HCT116 (cell line): Measurements from ENCODE around the gene LTC4S. TPM values are rescaled to one million over a fixed set of nuclear protein-coding genes. Genes with fewer than 3 reads are reported as not detected.

Source experiments
- ATAC-seq: fragments of 200-7000 bp; cut with Tn5 transposase; 2 replicates; pipeline ENCODE4 v1.9.1; 2020; ENCODE audit warnings: mild to moderate bottlenecking, moderate library complexity
- BruUV-seq: library from RNA; stranded (reverse); fragments of 400-500 nt; replicated peaks from 2 replicates; lab custom pipeline; 2021; lab: Mats Ljungman, UMichigan
- CTCF ChIA-PET: fragments of 300-600 bp; sonication (Branson Sonifier 250); formaldehyde crosslinking; loops from one replicate; lab custom pipeline; 2021; ENCODE audit warnings: antibody characterized with exemption; lab: Charles Lee
- POLR2A ChIA-PET: fragments of 300-600, 350-600 bp; sonication (Branson Sonifier 250); formaldehyde crosslinking; loops from one replicate; lab custom pipeline; 2021; ENCODE audit warnings: antibody characterized with exemption; lab: Charles Lee
- RAD21 ChIA-PET, 2 experiments: fragments of 300-600 bp; sonication (Branson Sonifier 250); formaldehyde crosslinking; loops; one replicate each; lab custom pipeline; 2023; ENCODE audit warnings: low total read pairs in 2 of 2; ENCODE audit not compliant: uncharacterized antibody in 2 of 2, unreplicated experiment in 2 of 2, low non-redundant PET in 1 of 2; lab: Charles Lee
- DNase-seq: peaks from one replicate; pipeline ENCODE4 v3.0.0-alpha.2; 2010; ENCODE audit warnings: low read depth, low spot score
- H2AFZ ChIP-seq: fragments of 200-600 bp; shearing (Covaris generic), sonication (generic); 2 replicates; pipeline ENCODE4 v1.6.1; 2017; ENCODE audit warnings: low read depth, mixed run types, mixed read lengths, antibody characterized with exemption, low read length; ENCODE audit not compliant: poor library complexity, severe bottlenecking
- H3K27ac ChIP-seq: 2 replicates; pipeline ENCODE4 v1.5.1; 2012; ENCODE audit warnings: low read depth, low read length
- H3K27me3 ChIP-seq: fragments of 200-600 bp; sonication (generic); 2 replicates; pipeline ENCODE4 v1.6.1; 2016; ENCODE audit warnings: mixed run types, low read length, mixed read lengths; ENCODE audit not compliant: insufficient read depth
- H3K36me3 ChIP-seq, 2 experiments: fragments of 200-500 bp in 1 of 2; fragments of 200-600 bp in 1 of 2; sonication (Bioruptor generic) in 1 of 2; sonication (generic) in 1 of 2; 2 replicates each; pipeline versions ENCODE4 v1.5.1 to v1.6.1; 2014 to 2016; ENCODE audit warnings: low read length in 2 of 2, inconsistent platforms in 1 of 2, mixed read lengths in 1 of 2, mixed run types in 1 of 2; ENCODE audit not compliant: insufficient read depth in 2 of 2, control insufficient read depth in 1 of 2
- H3K4me1 ChIP-seq, 2 experiments: fragments of 200-600 bp in 1 of 2; sonication (generic) in 1 of 2; 2 replicates each; pipeline versions ENCODE4 v1.5.1 to v1.6.1; 2012 to 2017; ENCODE audit warnings: low read length in 2 of 2, inconsistent platforms in 1 of 2, mild to moderate bottlenecking in 1 of 2, mixed read lengths in 1 of 2, mixed run types in 1 of 2, moderate library complexity in 1 of 2; ENCODE audit not compliant: insufficient read depth in 2 of 2, control insufficient read depth in 1 of 2
- H3K4me2 ChIP-seq: fragments of 200-600 bp; sonication (generic); 2 replicates; pipeline ENCODE4 v1.6.1; 2017; ENCODE audit warnings: mixed run types, low read length, mixed read lengths
- H3K4me3 ChIP-seq, 2 experiments: fragments of 200-600 bp in 1 of 2; sonication (generic) in 1 of 2; replicated peaks in 1 of 2; 2 replicates each; pipeline ENCODE4 v1.5.1; 2011 to 2016; ENCODE audit warnings: low read length in 2 of 2, control low read depth in 1 of 2, low read depth in 1 of 2, mild to moderate bottlenecking in 1 of 2, mixed read lengths in 1 of 2, mixed run types in 1 of 2
- H3K79me2 ChIP-seq: fragments of 200-600 bp; sonication (generic); 2 replicates; pipeline ENCODE4 v1.6.1; 2017; ENCODE audit warnings: mild to moderate bottlenecking, mixed run types, low read length, moderate library complexity, mixed read lengths; ENCODE audit not compliant: insufficient read depth
- H3K9ac ChIP-seq: fragments of 200-600 bp; sonication (generic); 2 replicates; pipeline ENCODE4 v1.6.1; 2016; ENCODE audit warnings: low read length, mixed read lengths
- H3K9me2 ChIP-seq: fragments of 200-600 bp; sonication (generic), shearing (Covaris generic); 2 replicates; pipeline ENCODE4 v1.6.1; 2017; ENCODE audit warnings: mixed run types, mild to moderate bottlenecking, moderate library complexity; ENCODE audit not compliant: insufficient read depth
- H3K9me3 ChIP-seq, 2 experiments: fragments of 200-500 bp in 1 of 2; fragments of 200-600 bp in 1 of 2; sonication (Bioruptor generic) in 1 of 2; sonication (generic) in 1 of 2; 2 replicates each; pipeline ENCODE4 v1.6.1; 2014 to 2017; ENCODE audit warnings: low read length in 2 of 2, mixed read lengths in 2 of 2, inconsistent platforms in 1 of 2, low read depth in 1 of 2, mild to moderate bottlenecking in 1 of 2, mixed run types in 1 of 2, moderate library complexity in 1 of 2; ENCODE audit not compliant: control insufficient read depth in 1 of 2, insufficient read depth in 1 of 2
- H4K20me1 ChIP-seq: fragments of 200-600 bp; sonication (generic), shearing (Covaris generic); 2 replicates; pipeline ENCODE4 v1.6.1; 2017; ENCODE audit warnings: mixed run types, mild to moderate bottlenecking, moderate library complexity; ENCODE audit not compliant: insufficient read depth
- JUND ChIP-seq: IDR thresholded peaks from 2 replicates; pipeline ENCODE4 v1.6.1; 2012
- SP1 ChIP-seq: IDR thresholded peaks from 2 replicates; pipeline ENCODE4 v1.6.1; 2012; ENCODE audit warnings: low read depth
- TCF7L2 ChIP-seq: IDR thresholded peaks from 2 replicates; pipeline ENCODE4 v1.7.0; 2011; ENCODE audit warnings: borderline replicate concordance, inconsistent platforms; ENCODE audit not compliant: insufficient read depth, insufficient read length; ENCODE audit errors: extremely low read depth
- intact Hi-C: fragments of 100-400 bp; cut with micrococcal nuclease; formaldehyde crosslinking; loops from 2 replicates; pipeline ENCODE4 v1.10.0; 2022
- total RNA-seq: library from RNA; stranded (reverse); gene quantifications from one replicate; pipeline ENCODE4 v1.2.1, GENCODE V29; 2021; ENCODE audit not compliant: unreplicated experiment
- TF ChIP-seq, protein P1 (sequence below): IDR thresholded peaks from 2 replicates; pipeline ENCODE4 v1.6.1; 2012
- TF ChIP-seq, protein P2 (sequence below): IDR thresholded peaks from 2 replicates; pipeline ENCODE4 v1.6.1; 2012; ENCODE audit warnings: low read depth

Gene LTC4S
- total RNA-seq, 1 experiment from 2014 or later, result 5.0 TPM

DNA sequence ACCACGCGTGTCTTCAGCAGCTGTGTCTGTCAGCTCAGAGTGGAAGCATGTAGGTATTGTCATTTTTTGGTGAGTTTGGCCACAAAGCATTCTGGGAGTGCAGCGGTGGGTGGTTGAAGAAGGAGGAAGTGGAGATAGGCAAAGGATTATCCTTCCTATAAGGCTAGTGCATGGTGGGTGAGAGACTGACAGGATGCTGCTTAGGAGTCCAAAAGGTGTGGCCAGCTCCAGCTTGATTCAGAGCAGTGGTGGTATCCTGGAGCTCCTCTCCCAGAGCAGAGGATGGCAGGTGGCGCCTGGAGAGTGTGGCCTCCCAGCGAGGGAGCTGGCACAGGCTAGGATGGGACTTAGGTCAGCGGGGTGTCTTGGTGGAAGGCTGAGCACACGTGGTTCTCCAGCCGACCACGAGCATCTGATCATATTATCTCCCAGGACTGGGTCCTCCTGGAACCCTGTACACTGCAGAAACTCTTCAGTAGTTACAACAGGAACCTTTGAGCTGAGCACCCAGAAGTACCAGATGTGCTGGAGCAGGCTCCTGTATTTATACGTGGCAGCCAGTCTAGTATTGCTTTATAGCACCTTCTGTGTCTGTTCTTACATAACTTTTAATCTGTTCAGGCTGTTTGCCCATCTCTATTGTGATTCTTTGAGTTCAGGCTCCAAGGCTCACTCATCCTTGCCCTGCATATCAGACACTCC is 31.6 kb upstream of the LTC4S start:
- intact Hi-C loops, result loop anchor here (2.0 to 10.0 kb wide), 3 partner anchors 33 to 223 kb away; no protein-coding TSS in a partner anchor
- H3K79me2 ChIP-seq, result peaks cover 81% of the 10 kb centered on the region
- CTCF ChIA-PET, result interaction anchor here (0.8 to 1.7 kb wide), 7 partner anchors 9 to 329 kb away, joined by 3 to 6 read pairs (median 4); partner anchors contain the start of gene MAML1
- H3K9me3 ChIP-seq, result no peaks in the 10 kb centered on the region
- H4K20me1 ChIP-seq, result peaks cover 9% of the 10 kb centered on the region; the same call in 1 of the 2 replicates
- ATAC-seq (peak; percentile 27), DNase-seq (no peak)
- POLR2A ChIA-PET, result interaction anchor here (1.2 kb wide), 1 partner anchor 139 kb away, joined by 4 read pairs; the partner anchor contains the start of gene HNRNPH1
- no peak overlapping the region for H3K4me3 ChIP-seq
- H3K36me3 ChIP-seq, result peaks cover 9 to 17% of the 10 kb centered on the region in 2 experiments; a peak in 2 of 4 replicates
- no peak overlapping the region for H2AFZ ChIP-seq
- H3K27ac ChIP-seq, result peak overlapping the region; percentile 50; the same call in 1 of the 2 replicates
- H3K4me2 ChIP-seq, result peak overlapping the region; percentile 48
- RAD21 ChIA-PET, result no interaction called here
- TF ChIP-seq, protein P1, sequence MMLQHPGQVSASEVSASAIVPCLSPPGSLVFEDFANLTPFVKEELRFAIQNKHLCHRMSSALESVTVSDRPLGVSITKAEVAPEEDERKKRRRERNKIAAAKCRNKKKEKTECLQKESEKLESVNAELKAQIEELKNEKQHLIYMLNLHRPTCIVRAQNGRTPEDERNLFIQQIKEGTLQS, result no peak
- TF ChIP-seq, protein P2, sequence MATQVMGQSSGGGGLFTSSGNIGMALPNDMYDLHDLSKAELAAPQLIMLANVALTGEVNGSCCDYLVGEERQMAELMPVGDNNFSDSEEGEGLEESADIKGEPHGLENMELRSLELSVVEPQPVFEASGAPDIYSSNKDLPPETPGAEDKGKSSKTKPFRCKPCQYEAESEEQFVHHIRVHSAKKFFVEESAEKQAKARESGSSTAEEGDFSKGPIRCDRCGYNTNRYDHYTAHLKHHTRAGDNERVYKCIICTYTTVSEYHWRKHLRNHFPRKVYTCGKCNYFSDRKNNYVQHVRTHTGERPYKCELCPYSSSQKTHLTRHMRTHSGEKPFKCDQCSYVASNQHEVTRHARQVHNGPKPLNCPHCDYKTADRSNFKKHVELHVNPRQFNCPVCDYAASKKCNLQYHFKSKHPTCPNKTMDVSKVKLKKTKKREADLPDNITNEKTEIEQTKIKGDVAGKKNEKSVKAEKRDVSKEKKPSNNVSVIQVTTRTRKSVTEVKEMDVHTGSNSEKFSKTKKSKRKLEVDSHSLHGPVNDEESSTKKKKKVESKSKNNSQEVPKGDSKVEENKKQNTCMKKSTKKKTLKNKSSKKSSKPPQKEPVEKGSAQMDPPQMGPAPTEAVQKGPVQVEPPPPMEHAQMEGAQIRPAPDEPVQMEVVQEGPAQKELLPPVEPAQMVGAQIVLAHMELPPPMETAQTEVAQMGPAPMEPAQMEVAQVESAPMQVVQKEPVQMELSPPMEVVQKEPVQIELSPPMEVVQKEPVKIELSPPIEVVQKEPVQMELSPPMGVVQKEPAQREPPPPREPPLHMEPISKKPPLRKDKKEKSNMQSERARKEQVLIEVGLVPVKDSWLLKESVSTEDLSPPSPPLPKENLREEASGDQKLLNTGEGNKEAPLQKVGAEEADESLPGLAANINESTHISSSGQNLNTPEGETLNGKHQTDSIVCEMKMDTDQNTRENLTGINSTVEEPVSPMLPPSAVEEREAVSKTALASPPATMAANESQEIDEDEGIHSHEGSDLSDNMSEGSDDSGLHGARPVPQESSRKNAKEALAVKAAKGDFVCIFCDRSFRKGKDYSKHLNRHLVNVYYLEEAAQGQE, result no peak
- TF ChIP-seq TCF7L2, result no peak
- TF ChIP-seq JUND, result no peak
- no peak for TF ChIP-seq SP1
- H3K9ac ChIP-seq, result no peak overlapping the region
- no peaks in the 10 kb centered on the region for H3K9me2 ChIP-seq
- BruUV-seq, result no TSS peak
- peaks cover 11 to 47% of the 10 kb centered on the region in 2 experiments for H3K4me1 ChIP-seq
- H3K27me3 ChIP-seq, result no peaks in the 10 kb centered on the region
